Neuron (in vitro differentiated cells): ENCODE data around the gene COG2.
"Not testable (repeated sequence)": the region's sequence is repeated elsewhere in the genome, so short reads cannot be mapped to it uniquely, and the experiment has no call there.

ENCODE experiments used
- H2AFZ ChIP-seq: one replicate; pipeline ENCODE4 v1.6.1; 2013; ENCODE audit warnings: low read depth, mild to moderate bottlenecking, inconsistent platforms, low read length, moderate library complexity
- H3K27me3 ChIP-seq: one replicate; pipeline ENCODE4 v1.6.1; 2013; ENCODE audit warnings: low read length; ENCODE audit not compliant: insufficient read depth
- H3K36me3 ChIP-seq: one replicate; pipeline ENCODE4 v1.6.1; 2013; ENCODE audit warnings: low read length; ENCODE audit not compliant: insufficient read depth
- H3K4me1 ChIP-seq: one replicate; pipeline ENCODE4 v1.6.1; 2013; ENCODE audit warnings: low read length; ENCODE audit not compliant: insufficient read depth
- H3K4me3 ChIP-seq: 2 replicates; pipeline ENCODE4 v1.5.1; 2013; ENCODE audit warnings: mild to moderate bottlenecking, low read length, moderate library complexity
- H3K9me3 ChIP-seq: one replicate; pipeline ENCODE4 v1.6.1; 2013; ENCODE audit warnings: low read length

The COG2 gene

DNA sequence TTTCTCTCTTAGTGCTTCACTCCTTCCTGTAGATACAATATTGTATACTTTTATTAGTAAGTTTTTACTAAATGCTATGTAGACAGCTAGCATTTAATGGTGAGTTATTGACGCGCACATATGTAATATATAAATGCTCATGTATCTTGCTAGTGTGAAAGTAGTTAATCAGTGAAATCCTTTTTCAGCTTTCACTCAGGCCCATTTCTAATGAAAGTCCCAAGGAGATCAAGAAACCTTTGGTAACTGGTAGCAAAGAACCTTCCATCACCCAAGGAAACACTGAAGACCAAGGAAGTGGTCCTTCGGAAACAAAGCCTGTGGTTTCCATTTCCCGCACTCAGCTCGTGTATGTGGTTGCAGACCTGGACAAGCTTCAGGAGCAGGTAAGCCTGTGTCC, 44.5 kb downstream of the COG2 start:
- Histone ChIP-seq H3K9me3 (no peaks in the 10 kb centered on the region), H3K36me3 (peaks cover 81% of the 10 kb centered on the region), H3K4me3 (no peak overlapping the region), H2AFZ (no peak overlapping the region), H3K27me3 (no peaks in the 10 kb centered on the region), H3K4me1 (peaks cover 2% of the 10 kb centered on the region)

DNA sequence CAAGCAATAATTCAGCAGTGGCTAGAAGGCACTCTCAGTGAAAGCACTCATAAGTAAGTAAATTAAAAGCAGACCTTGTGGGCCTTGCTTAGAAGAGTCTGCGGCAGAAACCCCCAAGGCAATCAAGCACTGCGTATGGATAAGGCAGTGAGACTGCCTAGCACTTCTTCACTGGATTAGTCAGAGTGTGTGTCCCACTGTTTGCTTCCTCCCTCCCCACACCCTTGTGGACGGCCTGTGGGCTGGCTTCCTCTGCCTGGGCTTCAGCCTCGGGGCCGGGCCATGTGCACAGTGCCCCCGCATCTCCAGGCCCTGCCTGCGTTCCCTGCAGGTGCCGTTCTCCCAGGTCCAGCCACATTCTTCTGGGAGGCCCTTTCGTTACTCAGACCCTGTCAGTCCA, 47.8 kb downstream of the COG2 start:
- Histone ChIP-seq H3K9me3 (no peaks in the 10 kb centered on the region), H2AFZ (no peak overlapping the region), H3K4me3 (no peak overlapping the region), H3K4me1 (no peaks in the 10 kb centered on the region), H3K27me3 (no peaks in the 10 kb centered on the region), H3K36me3 (peaks cover 83% of the 10 kb centered on the region)

- no peak overlapping the region for H2AFZ ChIP-seq
- H3K4me3 ChIP-seq, result no peak overlapping the region
- H3K4me1 ChIP-seq, result no peaks in the 10 kb centered on the region
- no peaks in the 10 kb centered on the region for H3K27me3 ChIP-seq
- no peaks in the 10 kb centered on the region for H3K9me3 ChIP-seq
- peaks cover 70% of the 10 kb centered on the region for H3K36me3 ChIP-seq
These were observed 49.3 kb downstream of the COG2 start for GRCh38 chr1:230691615-230692014.

- Histone ChIP-seq H3K36me3 (peaks cover 59% of the 10 kb centered on the region), H3K4me1 (no peaks in the 10 kb centered on the region), H3K27me3 (no peaks in the 10 kb centered on the region), H3K9me3 (no peaks in the 10 kb centered on the region), H2AFZ (no peak overlapping the region), H3K4me3 (no peak overlapping the region)
These were observed 50.9 kb downstream of the COG2 start for GRCh38 chr1:230693221-230693620.

DNA sequence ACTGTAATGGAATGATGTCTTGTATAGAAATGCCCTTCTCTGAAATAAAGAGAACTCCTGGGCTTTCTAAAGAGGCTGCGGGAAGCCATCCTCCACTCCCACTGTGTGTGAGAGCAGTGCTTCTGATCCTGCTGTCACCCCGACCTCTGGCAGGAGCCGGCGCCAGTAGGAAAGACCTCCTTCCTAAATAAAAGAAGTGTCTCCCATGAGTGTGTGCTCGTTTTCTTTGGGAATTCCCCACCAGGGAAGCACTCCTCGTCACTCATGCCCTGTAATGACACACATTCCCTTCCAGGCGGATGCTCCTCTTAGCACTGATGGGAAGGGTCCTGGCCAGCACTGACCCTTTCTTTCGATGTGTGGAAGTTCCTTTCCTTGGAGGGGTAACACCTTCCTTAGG, 51.5 kb downstream of the COG2 start:
- H2AFZ ChIP-seq, result no peak overlapping the region
- H3K9me3 ChIP-seq, result no peaks in the 10 kb centered on the region
- peaks cover 55% of the 10 kb centered on the region for H3K36me3 ChIP-seq
- no peak overlapping the region for H3K4me3 ChIP-seq
- H3K27me3 ChIP-seq, result no peaks in the 10 kb centered on the region
- no peaks in the 10 kb centered on the region for H3K4me1 ChIP-seq

DNA sequence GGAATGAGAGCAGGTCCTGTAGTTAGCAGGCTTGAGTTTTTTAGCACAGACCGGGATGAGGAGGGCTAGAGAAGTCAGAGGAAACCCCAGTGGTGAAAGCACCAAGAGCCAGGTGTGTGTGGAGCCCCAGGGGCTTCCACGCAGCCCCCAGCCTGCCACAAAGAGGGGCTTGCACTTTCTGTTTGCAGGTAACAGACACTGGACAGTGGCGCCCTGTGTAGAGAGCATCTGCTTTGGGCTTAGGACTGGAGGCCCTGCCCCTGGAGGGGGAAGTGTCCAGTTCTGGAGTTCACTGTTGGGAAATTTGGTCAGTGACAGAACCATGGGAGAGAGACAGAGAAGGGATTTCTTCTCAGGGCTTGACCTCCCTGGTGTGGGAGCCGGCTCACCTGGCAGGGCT, 52.2 kb downstream of the COG2 start:
- Histone ChIP-seq H2AFZ (no peak overlapping the region), H3K27me3 (no peaks in the 10 kb centered on the region), H3K4me1 (no peaks in the 10 kb centered on the region), H3K9me3 (no peaks in the 10 kb centered on the region), H3K36me3 (peaks cover 51% of the 10 kb centered on the region), H3K4me3 (no peak overlapping the region)

GRCh38 chr1:230694991-230695390, 52.7 kb downstream of the COG2 start:
- H3K4me3 ChIP-seq, result no peak overlapping the region
- H3K36me3 ChIP-seq, result peaks cover 45% of the 10 kb centered on the region
- H2AFZ ChIP-seq, result no peak overlapping the region
- H3K4me1 ChIP-seq, result no peaks in the 10 kb centered on the region
- H3K27me3 ChIP-seq, result no peaks in the 10 kb centered on the region
- no peaks in the 10 kb centered on the region for H3K9me3 ChIP-seq

DNA sequence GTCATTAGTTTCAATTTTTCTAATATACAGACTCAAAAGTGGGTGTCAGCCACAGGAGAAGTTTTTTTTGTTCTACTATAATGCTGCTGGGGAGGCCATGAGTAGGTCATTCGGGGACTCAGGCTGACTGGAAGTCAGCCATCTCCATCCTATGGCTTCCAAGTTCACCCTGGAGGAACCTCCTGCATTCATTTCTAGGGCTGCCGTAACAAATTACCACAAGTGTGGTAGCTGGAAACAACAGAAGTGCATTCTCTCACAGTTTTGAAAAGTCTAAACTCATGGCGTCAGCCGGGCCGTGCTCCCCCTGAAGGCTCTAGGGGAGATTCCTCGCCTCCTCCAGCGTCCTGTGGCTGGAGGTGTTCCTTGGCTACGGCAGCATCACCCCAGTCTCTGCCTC, 53.9 kb downstream of the COG2 start:
- H3K4me1 ChIP-seq, result no peaks in the 10 kb centered on the region
- H3K36me3 ChIP-seq, result peaks cover 35% of the 10 kb centered on the region
- H3K9me3 ChIP-seq, result no peaks in the 10 kb centered on the region
- no peak overlapping the region for H2AFZ ChIP-seq
- H3K27me3 ChIP-seq, result no peaks in the 10 kb centered on the region
- H3K4me3 ChIP-seq, result no peak overlapping the region

GRCh38 chr1:230696722-230697437, 54.6 kb downstream of the COG2 start:
- H3K36me3 ChIP-seq, result peaks cover 29% of the 10 kb centered on the region

DNA sequence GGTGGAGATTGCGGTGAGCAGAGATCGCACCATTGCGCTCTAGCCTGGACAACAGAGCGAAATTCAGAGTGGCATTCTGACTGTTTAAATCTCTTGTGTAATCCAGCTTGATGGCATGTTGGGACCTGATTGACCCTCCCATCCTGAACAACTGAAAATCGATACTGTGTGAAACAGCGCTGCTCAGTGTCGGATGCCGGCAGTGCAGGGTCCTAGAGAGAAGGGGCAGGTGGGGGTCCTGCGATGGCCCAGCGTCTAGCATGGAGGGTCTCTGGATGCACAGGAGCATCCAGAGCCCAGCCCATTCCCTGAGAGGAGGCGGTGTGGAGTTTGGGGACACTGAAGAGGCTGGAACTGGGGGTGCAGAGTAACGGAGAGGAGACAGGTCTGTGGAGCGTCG, 55.8 kb downstream of the COG2 start:
- Histone ChIP-seq H3K9me3 (no peaks in the 10 kb centered on the region), H3K36me3 (peaks cover 17% of the 10 kb centered on the region), H3K4me1 (peaks cover 10% of the 10 kb centered on the region), H3K27me3 (no peaks in the 10 kb centered on the region), H3K4me3 (no peak overlapping the region), H2AFZ (no peak overlapping the region)

More at GRCh38 chr1:230696722-230697437, 54.6 kb downstream of the COG2 start:
- H3K4me3 ChIP-seq, result no peak overlapping the region
- no peaks in the 10 kb centered on the region for H3K9me3 ChIP-seq
- H2AFZ ChIP-seq, result no peak overlapping the region
- H3K4me1 ChIP-seq, result no peaks in the 10 kb centered on the region
- H3K27me3 ChIP-seq, result no peaks in the 10 kb centered on the region

DNA sequence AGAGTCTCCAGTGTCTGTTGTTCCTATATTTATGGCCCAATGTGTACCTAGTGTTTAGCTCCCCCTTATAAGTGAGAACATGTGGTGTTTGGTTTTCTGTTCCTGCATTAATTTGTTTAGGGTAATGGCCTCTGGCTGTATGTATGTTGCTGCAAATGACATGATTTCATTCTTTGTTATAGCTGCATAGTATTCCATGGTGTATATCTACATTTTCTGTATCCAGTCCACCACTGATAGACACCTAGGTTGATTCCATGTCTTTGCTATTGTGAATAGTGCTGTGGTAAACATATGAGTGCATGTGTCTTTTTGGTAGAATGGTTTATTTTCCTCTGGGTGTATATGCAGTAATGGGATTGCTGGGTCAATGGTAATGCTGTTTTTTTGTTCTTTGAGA, 56.7 kb downstream of the COG2 start:
- not testable (repeated sequence) for H2AFZ ChIP-seq, H3K9me3 ChIP-seq, H3K27me3 ChIP-seq, H3K4me3 ChIP-seq
- peaks cover 13% of the 10 kb centered on the region for H3K4me1 ChIP-seq
- H3K36me3 ChIP-seq, result peaks cover 10% of the 10 kb centered on the region

GRCh38 chr1:230699716-230700115, 57.4 kb downstream of the COG2 start:
- no peak overlapping the region for H2AFZ ChIP-seq
- H3K4me3 ChIP-seq, result no peak overlapping the region
- H3K36me3 ChIP-seq, result peaks cover 3% of the 10 kb centered on the region
- no peaks in the 10 kb centered on the region for H3K9me3 ChIP-seq
- peaks cover 7% of the 10 kb centered on the region for H3K27me3 ChIP-seq
- H3K4me1 ChIP-seq, result peaks cover 13% of the 10 kb centered on the region

DNA sequence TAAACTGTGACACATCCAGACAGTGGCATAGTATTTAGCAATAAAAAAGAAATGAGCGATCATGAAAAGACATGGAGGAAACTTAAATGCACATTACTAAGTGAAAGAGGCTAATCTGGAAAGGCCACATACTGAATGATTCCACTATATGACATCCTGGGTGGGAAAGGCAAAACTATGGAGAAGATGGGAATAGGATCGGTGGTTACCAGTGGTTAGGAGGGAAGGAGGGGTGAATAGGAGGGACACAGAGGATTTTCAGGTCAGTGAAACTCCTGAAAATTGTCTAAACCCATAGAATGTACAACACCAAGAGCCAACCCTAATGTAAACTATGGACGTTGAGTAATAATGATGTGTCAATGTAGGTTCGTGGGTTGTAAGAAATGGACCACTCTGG, 57.9 kb downstream of the COG2 start:
- Histone ChIP-seq H3K27me3 (peaks cover 7% of the 10 kb centered on the region), H2AFZ (no peak overlapping the region), H3K4me1 (peaks cover 13% of the 10 kb centered on the region), H3K4me3 (no peak overlapping the region), H3K36me3 (peaks cover under 1% of the 10 kb centered on the region), H3K9me3 (no peaks in the 10 kb centered on the region)

DNA sequence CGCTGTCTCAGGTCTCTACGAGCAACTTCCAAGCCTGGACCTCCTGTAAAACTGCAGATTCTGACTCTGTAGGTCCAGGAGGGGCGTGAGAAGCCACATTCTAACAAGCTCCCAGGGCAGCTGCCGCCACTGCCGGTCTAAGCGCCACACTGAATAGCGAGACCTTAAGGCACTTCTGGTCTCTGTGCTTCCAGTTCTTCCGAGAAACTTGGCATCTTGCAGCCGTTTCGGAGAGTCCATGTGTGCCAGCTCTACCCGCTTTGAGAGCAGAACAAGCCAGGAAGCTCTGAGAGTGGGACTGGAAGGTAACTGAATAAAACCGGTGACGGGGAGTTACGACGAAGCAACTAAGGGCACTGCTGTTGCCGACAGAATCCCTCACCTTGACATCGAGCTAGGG, 59.2 kb downstream of the COG2 start:
- H3K36me3 ChIP-seq, result no peaks in the 10 kb centered on the region
- H2AFZ ChIP-seq, result no peak overlapping the region
- H3K9me3 ChIP-seq, result no peaks in the 10 kb centered on the region
- H3K4me3 ChIP-seq, result no peak overlapping the region
- H3K4me1 ChIP-seq, result peaks cover 13% of the 10 kb centered on the region
- H3K27me3 ChIP-seq, result peaks cover 7% of the 10 kb centered on the region
